NCI-H2196 treated with DMSO at 0.1 percent for 48 hours (cell line): ENCODE results near the gene NTRK3.

ENCODE experiments used
- DNase-seq: peaks from one replicate; lab custom pipeline; 2025; ENCODE audit not compliant: unreplicated experiment; lab: John Stamatoyannopoulos, UW

NTRK3 gene

GRCh38 chr15:87902772-87903426 is 353.6 kb downstream of the NTRK3 start:
- DNase-seq: no peak

- no peak for DNase-seq
These were observed 354.4 kb downstream of the NTRK3 start for GRCh38 chr15:87901926-87902690.

GRCh38 chr15:87901008-87901407 is 355.5 kb downstream of the NTRK3 start:
- DNase-seq: no peak

GRCh38 chr15:87896936-87897335 is 359.6 kb downstream of the NTRK3 start:
- no peak for DNase-seq

GRCh38 chr15:87887177-87887576 is 369.4 kb downstream of the NTRK3 start:
- DNase-seq: no peak

GRCh38 chr15:87881026-87881425 is 375.5 kb downstream of the NTRK3 start:
- no peak for DNase-seq

GRCh38 chr15:87877822-87878542 is 378.6 kb downstream of the NTRK3 start:
- no peak for DNase-seq

- DNase-seq: no peak
These were observed 379.3 kb downstream of the NTRK3 start for GRCh38 chr15:87877114-87877810.

GRCh38 chr15:87874896-87875711 is 381.4 kb downstream of the NTRK3 start:
- no peak for DNase-seq

GRCh38 chr15:87873516-87873915 is 383.0 kb downstream of the NTRK3 start:
- no peak for DNase-seq

GRCh38 chr15:87871731-87872320 is 384.7 kb downstream of the NTRK3 start:
- DNase-seq: no peak

GRCh38 chr15:87871258-87871681 is 385.3 kb downstream of the NTRK3 start:
- no peak for DNase-seq

- no peak for DNase-seq
These were observed 389.6 kb downstream of the NTRK3 start for GRCh38 chr15:87866961-87867360.

- DNase-seq: no peak
These were observed 393.4 kb downstream of the NTRK3 start for GRCh38 chr15:87863152-87863551.

- no peak for DNase-seq
These were observed 395.8 kb downstream of the NTRK3 start for GRCh38 chr15:87860743-87861142.

GRCh38 chr15:87858651-87859050 is 397.9 kb downstream of the NTRK3 start:
- DNase-seq: no peak

GRCh38 chr15:87851497-87851896 is 405.0 kb downstream of the NTRK3 start:
- no peak for DNase-seq

- DNase-seq: no peak
These were observed 405.6 kb downstream of the NTRK3 start for GRCh38 chr15:87850916-87851315.

GRCh38 chr15:87849181-87849580 is 407.4 kb downstream of the NTRK3 start:
- no peak for DNase-seq

GRCh38 chr15:87848012-87848411 is 408.5 kb downstream of the NTRK3 start:
- DNase-seq: no peak
